Measurements from ENCODE around the gene NRAS.

NRAS gene

DNA sequence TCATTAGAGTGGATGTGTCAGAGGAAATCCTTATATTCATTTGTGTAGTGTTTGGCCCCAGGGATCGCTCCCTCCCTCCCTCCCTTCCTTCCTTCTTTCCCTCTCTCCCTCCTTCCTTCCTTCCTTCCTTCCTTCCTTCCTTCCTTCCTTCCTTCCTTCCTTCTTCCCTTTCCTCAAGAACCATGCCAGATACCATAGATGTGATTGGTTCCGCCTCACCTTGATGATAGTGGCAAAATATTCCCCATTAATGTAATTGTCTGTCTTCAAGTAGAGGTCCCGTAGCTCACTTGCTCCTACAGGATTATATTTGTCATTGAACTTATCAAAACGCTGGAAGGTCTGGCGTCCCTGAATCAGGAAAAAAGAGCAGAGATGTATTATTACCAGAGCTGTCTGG lies 38.9 kb downstream of the NRAS start:
- DNase-seq (ENCODE audit: low spot score), result no peak

DNA sequence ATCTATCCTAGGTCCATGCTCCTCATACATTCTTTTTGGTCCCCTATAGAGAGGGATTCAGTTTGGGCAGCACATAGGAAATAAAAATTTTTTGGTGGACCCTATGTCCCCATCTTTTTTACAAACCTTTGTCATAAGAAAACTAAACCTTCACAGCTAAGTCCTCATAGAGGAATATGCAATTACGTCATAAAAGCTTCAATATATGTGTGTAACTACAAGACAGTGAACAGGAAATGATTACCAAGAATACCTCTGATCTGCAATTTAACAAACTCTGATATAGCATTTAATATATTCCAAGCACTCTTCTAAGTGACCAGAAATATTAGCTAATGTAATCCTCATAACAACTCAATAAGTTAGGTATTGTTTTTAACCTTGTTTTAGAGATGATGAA lies 40.5 kb downstream of the NRAS start:
- no peak for DNase-seq (ENCODE audit: low spot score)

DNA sequence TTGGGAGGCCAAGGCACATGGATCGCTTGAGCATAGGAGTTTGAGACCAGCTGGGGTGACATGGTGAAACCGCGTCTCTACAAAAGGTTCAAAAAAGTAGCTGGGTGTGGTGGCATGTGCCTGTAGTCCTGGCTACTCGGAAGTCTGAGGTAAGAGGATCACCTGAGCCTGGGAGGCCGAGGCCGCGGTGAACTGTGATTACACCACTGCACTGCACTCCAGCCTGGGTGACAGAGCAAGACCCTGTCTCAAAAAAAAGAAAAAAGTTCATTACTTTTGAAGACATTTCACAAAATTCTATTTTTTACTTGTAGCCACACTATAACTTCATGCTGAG lies 44.7 kb downstream of the NRAS start:
- DNase-seq (ENCODE audit: low spot score), result no peak

DNA sequence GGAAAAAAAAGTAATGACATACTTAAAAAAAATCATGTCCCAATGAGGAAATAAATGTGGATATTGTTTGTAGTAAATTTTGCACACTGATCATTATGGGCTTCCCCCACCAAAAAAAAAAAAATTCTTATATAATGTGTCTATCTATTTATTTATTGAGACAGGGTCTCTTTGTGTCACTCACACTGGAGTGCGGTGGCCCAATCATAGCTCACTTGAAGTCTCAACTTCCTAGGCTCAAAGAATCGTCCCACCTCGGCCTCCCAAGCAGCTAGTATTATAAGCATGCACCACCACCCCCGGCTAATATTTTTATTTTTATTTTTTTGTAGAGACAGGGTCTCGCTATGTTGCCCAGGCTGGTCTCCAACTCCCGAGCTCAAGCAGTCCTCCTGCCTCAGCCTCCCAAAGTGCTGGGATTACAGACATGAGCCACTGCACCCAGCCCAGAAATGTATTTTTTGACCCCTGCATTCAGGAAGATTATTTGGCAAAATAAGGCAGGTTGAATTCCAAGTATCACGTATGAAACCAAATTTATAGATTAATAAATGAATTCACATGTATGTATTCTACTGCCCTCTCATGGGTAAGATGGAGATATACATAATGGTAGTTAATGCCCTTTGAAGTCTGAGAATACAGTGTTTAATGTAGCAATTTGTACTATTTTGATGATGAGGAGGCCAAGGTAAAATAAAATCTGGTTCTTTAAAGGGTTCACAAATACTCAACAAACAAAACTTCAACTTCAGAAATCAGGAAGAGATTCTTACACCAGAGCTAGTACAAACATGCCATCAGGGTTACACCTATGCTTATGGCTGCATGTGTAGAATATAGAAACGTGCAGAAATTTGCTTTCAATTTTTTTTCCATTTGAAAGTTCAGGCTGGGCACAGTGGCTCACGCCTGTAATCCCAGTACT lies 45.3 kb downstream of the NRAS start:
- DNase-seq (ENCODE audit: low spot score), result peak; percentile 29

DNA sequence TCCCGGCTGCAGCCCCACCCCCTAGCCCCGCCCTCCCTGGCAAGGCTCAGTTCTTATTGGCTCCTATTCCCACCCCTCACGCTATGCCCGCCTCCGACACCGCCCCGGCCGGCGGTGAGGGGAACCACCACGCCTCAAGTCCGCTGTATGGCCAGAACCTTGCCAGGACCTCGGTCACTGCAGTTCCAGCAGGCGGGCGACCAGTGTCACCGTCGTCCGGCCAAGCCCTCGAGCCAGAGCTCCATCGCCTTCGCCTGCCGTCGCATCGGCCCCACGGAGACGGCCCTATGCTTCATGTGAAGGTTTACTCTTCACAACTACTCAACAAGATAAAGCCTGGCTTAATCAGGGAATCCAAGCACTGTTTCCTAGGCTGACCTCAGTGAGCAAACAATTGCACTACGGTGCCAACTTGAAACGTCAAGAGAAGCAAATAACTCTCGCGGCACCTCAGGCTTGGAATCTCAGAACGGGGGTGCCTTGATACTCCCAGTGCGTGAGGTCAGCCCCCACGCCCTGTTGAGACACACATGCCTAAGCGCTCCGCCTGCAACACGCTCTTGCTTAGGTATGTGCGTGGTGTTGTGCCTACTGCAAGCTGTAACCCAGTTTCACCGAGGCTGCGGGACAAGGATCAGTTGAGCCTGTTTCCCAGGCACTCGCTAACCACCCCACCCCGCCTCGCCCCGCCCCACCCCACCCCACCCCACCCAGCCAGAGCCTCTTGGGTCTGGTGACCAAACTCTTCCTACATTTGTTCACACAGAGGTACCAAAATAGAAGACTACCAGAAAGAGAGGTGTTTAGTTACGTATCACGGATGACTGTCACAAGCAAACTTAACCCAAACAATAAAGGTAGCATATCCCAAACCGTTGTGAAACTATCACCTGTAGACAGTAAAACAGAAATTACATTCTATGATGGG lies 46.2 kb downstream of the NRAS start:
- peak; percentile 97 for DNase-seq (ENCODE audit: low spot score)

DNA sequence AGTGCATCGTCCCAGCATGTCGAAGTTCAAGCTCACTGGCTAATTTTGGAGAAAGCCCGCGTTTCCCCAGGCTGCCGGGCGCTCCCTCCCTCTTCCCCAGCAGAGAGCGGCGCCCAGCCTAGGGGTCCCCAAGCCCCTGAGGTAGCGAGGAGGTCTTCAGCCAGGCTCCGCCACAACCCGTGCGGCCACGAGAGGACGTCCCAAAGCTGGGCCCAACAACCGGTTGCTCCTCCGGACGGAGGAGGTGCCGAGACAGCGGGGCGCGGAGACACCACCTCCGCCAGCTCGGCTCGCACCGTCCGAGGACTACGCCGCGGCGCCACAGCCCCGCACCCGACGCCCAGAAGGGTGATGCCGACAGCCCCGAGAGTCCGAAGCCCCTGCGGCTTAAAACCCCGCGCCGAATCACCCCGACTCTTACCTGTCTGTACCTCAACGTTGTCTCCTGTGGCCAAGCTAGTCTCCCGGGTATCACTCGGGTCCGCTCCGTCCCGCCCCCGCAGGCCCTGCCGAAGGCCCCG lies 46.9 kb downstream of the NRAS start, which contains the start of gene DENND2C:
DENND2C (minus strand) TSS at position 488 of the 521 bp plus-strand sequence. CDS start 44,065 bp downstream, outside the sequence.
- no peak for DNase-seq (ENCODE audit: low spot score)

DNA sequence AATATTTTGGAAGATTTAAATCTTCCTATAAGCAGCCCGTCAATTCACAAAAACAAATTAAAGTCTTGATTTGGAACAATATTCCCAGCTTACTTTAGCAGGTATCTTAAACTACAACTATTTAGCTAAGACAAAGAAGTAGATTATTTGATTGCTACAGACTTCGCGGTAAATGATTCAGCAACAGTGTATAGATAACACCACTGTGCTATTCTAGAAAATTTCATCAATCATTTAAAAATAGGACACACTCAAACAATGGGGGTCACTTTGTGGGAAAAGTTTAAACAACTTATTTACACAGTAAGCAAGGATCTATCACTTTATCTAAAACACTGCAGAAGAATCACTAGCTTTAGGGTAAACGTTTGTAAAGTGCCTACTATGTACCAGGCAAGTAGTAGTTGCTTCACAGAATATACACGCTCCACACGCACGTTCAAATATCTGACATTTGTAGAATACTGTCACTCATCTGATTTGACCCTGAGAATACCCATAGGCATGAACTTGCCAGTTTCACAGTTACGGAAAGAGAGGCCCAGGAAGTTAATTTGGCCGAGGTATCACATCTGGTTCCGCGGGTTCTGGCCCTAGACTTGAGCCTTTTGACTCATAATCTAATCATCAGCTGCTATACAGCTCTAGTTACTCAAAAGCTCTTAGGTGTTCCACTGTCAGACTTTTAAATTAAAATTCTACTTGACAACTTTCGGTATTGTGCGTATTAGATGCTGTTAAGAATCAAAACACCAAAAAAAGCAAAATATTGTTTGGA lies 47.6 kb downstream of the NRAS start:
- DNase-seq (ENCODE audit: low spot score), result peak; percentile 38

DNA sequence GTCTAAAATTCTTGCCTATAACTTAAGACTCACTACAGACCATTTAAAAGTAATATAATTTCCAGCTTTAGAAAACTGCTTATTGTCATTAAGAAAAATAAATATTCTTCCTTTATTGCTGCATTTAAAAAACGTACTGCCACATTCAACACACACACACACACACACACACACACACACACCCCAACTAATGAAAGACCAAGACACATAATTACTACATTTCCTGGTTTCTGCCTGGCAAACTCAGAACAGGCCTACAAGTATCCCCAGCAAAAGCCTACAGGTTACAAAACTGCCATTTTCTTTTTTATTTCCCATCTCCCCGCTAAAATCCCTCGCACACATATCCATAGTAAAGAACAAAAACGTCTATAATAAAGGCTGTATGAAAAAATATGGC lies 48.2 kb downstream of the NRAS start:
- no peak for DNase-seq (ENCODE audit: low spot score)

DNA sequence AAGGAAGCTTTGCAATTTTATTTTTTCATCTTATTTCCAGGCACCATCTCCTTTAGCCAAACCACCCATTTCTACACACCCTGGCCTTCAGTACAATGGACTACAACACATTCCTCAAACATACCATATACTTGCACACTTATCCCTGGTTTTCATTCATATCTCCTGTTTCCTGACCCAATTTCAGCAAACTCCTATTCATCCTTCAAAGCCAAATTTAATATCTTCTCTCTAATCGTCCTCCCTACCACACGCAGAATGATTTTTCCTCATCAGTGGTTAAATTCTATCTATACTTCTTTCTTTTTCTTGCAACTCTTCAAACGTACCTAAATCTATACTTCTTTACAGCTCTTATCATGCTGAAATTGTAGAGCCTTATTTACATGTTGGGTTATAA lies 49.6 kb downstream of the NRAS start:
- no peak for DNase-seq (ENCODE audit: low spot score)

DNA sequence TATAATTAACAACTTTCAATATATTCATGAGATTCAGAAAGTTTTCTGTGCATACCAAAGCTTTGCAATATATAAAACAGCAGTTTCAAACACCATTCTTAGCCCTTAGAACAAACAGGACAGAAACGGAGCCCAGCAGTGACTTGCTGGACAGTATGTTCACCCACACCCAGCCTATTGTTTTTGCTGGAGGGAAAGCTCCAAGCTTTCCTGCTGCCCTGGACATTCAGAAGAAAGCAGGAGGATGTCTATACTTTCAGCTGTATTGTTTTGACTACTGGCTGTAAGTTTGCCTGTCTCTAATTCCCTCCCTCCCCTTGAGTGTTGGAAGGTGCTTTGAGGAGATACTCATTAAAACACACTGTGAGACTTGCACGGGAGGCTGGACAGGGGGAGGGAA lies 56.3 kb downstream of the NRAS start:
- no peak for DNase-seq (ENCODE audit: low spot score)

All from AG08395 (cell line).